ENCODE data around the gene GPC1. TPM values are rescaled to one million over a fixed set of nuclear protein-coding genes. Genes with fewer than 3 reads are reported as not detected.

GPC1 gene
- total and polyA plus RNA-seq, 2 experiments from 2014 or later: 9.0 to 46.2 TPM

DNA sequence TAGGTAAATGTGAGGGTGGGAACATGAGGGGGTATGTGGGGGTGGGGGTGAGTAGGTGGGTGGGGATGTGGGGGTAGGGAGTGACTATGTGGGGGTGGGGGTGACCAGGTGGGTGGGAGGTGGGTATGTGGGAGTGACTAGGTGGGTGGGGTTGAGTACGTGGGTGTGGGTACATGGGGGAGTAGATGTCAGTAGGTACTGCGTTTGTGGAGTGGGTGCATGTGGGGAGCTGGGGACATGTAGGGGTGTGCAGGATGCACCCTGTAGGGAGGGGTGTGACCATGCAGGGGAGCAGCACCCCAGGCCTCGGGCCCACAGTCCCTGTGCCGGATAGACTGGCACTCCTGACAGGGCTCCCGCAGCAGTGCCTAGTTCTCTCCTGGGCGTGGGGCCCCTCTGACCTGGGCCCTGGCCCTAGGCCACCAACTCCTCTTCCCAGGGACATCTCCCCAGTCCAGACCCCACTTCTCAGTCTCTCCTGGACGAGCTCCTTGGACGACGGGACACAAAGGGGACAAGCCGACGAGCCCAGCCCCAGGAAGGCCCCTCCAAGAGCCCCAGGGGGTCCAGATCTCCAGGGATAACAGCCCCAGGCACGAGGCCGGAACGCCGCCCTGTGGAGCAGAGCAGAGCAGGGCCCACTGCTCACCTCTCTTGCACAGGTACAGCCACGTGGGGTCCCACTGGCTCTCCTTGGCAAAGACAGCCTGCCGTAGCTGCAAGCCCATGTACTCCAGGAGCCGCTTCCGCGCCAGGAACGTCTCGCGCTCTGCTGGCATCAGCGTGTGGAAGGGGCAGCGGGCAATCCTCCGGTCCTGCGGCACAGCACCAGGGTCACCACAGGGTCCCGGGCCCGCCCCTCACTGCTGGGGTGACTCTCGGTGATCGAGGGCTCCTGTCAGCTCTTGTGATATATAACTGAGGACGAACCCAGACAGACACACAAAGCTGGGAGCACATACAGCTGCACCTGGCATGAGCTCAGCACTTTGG is 64.1 kb downstream of the GPC1 start:
- Mint-ChIP-seq H3K27ac (no peak overlapping the region), H3K9me3 (peaks cover 22% of the 10 kb centered on the region), H3K4me1 (no peaks in the 10 kb centered on the region), H3K36me3 (ENCODE audit: low read depth) (peaks cover 12% of the 10 kb centered on the region), H3K27me3 (ENCODE audit: insufficient read depth, low read depth, poor library complexity) (peaks cover 11% of the 10 kb centered on the region), H3K4me3 (no peak overlapping the region)
- DNase-seq (ENCODE audit: low spot score): no peak
- H3K4me1 ChIP-seq (ENCODE audit: insufficient read depth): no peaks in the 10 kb centered on the region
- H3K4me3 ChIP-seq: no peak overlapping the region
- no peak for TF ChIP-seq CREB1 (CRISPR knock-in tag; IDR thresholded peaks at IDR 0.05; ENCODE audit: low read depth)
- TF ChIP-seq EZH2phosphoT487 (IDR thresholded peaks at IDR 0.05; ENCODE audit: unreplicated experiment): no peak
- TF ChIP-seq, protein P1, sequence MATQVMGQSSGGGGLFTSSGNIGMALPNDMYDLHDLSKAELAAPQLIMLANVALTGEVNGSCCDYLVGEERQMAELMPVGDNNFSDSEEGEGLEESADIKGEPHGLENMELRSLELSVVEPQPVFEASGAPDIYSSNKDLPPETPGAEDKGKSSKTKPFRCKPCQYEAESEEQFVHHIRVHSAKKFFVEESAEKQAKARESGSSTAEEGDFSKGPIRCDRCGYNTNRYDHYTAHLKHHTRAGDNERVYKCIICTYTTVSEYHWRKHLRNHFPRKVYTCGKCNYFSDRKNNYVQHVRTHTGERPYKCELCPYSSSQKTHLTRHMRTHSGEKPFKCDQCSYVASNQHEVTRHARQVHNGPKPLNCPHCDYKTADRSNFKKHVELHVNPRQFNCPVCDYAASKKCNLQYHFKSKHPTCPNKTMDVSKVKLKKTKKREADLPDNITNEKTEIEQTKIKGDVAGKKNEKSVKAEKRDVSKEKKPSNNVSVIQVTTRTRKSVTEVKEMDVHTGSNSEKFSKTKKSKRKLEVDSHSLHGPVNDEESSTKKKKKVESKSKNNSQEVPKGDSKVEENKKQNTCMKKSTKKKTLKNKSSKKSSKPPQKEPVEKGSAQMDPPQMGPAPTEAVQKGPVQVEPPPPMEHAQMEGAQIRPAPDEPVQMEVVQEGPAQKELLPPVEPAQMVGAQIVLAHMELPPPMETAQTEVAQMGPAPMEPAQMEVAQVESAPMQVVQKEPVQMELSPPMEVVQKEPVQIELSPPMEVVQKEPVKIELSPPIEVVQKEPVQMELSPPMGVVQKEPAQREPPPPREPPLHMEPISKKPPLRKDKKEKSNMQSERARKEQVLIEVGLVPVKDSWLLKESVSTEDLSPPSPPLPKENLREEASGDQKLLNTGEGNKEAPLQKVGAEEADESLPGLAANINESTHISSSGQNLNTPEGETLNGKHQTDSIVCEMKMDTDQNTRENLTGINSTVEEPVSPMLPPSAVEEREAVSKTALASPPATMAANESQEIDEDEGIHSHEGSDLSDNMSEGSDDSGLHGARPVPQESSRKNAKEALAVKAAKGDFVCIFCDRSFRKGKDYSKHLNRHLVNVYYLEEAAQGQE (IDR thresholded peaks at IDR 0.05; ENCODE audit: unreplicated experiment): no peak
- TF ChIP-seq ZNF114 (CRISPR knock-in tag; IDR thresholded peaks at IDR 0.05): no peak
- H3K27me3 ChIP-seq (ENCODE audit: insufficient read depth): no peaks in the 10 kb centered on the region
- ATAC-seq: no peak
- H4K20me1 ChIP-seq (replicated peaks; ENCODE audit: insufficient read depth): no peaks in the 10 kb centered on the region
- H3K4me2 ChIP-seq: no peak overlapping the region
- no peak overlapping the region for H3K27ac ChIP-seq (ENCODE audit: low read depth)
- H3K36me3 ChIP-seq (ENCODE audit: insufficient read depth): no peaks in the 10 kb centered on the region
- no peaks in the 10 kb centered on the region for H3K79me2 ChIP-seq (replicated peaks; ENCODE audit: insufficient read depth)
- peaks cover 6% of the 10 kb centered on the region; the same call in 1 of the 2 replicates for H3K9me2 ChIP-seq (ENCODE audit: insufficient read depth)
- no peaks in the 10 kb centered on the region for H3F3A ChIP-seq (replicated peaks; ENCODE audit: low read depth)
- H2AFZ ChIP-seq: no peak overlapping the region

DNA sequence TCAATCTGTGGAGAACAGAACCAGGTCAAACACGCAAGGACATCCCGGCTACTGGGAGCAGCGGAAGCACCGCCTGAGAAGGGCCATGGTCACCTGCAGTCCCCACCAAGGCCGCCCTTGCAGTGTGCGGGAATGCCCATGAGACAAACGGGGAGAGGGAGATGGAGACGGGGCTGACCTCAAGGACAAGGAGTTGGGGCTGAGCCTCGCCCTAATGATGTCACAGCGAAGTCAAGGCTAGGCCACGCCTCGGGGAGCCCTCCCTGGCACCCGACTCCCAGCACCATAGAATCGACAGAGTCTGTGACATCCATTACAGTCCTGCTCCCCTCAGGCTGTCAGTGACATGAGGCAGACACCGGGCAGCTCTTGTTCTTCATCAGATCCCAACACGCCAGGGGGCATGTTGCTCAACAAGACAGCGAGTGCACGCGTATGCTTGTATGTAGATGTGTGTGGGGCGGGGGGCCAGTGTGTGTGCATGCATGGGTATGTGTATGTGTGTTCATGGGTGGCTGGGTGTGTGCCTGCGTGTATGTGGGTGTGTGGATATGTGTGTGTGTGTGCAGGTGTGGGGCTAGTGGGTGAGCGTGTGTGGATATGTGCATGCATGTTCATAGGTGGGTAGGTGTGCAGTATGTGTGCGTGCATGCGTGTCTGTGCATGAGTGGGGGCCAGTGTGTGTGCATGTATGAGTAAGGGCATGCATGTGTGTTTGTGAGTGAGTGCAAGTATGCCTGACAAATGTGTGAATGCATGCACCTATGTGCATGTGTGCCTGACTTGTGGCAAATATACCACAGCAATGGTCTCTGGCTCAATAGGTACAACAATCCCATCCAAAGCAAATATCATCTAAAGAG is 65.3 kb downstream of the GPC1 start:
- DNase-seq (ENCODE audit: low spot score) (no peak), ATAC-seq (no peak)
- H3K4me1 Mint-ChIP-seq: no peaks in the 10 kb centered on the region
- peaks cover 9% of the 10 kb centered on the region for H3K27me3 Mint-ChIP-seq (ENCODE audit: insufficient read depth, low read depth, poor library complexity)
- Histone ChIP-seq H3K27me3 (ENCODE audit: insufficient read depth) (no peaks in the 10 kb centered on the region), H3K4me1 (ENCODE audit: insufficient read depth) (no peaks in the 10 kb centered on the region), H3F3A (replicated peaks; ENCODE audit: low read depth) (no peaks in the 10 kb centered on the region), H4K20me1 (replicated peaks; ENCODE audit: insufficient read depth) (no peaks in the 10 kb centered on the region), H3K79me2 (replicated peaks; ENCODE audit: insufficient read depth) (no peaks in the 10 kb centered on the region), H3K9me2 (ENCODE audit: insufficient read depth) (peaks cover 6% of the 10 kb centered on the region; the same call in 1 of the 2 replicates), H3K4me3 (no peak overlapping the region), H3K36me3 (ENCODE audit: insufficient read depth) (no peaks in the 10 kb centered on the region), H3K4me2 (no peak overlapping the region), H2AFZ (no peak overlapping the region), H3K27ac (ENCODE audit: low read depth) (no peak overlapping the region)
- H3K27ac Mint-ChIP-seq: no peak overlapping the region
- H3K4me3 Mint-ChIP-seq: no peak overlapping the region
- H3K36me3 Mint-ChIP-seq (ENCODE audit: low read depth): peaks cover 5% of the 10 kb centered on the region
- H3K9me3 Mint-ChIP-seq: peaks cover 13% of the 10 kb centered on the region
- TF ChIP-seq EZH2phosphoT487 (IDR thresholded peaks at IDR 0.05; ENCODE audit: unreplicated experiment) (no peak), NANOG (IDR thresholded peaks at IDR 0.05; ENCODE audit: borderline replicate concordance) (no peak), CREB1 (CRISPR knock-in tag; IDR thresholded peaks at IDR 0.05; ENCODE audit: low read depth) (no peak), JUNB (IDR thresholded peaks at IDR 0.05; ENCODE audit: unreplicated experiment) (no peak), EZH2 (IDR thresholded peaks at IDR 0.05; ENCODE audit: low read depth, unreplicated experiment) (no peak), ZNF114 (CRISPR knock-in tag; IDR thresholded peaks at IDR 0.05) (no peak)
- TF ChIP-seq, protein P2, sequence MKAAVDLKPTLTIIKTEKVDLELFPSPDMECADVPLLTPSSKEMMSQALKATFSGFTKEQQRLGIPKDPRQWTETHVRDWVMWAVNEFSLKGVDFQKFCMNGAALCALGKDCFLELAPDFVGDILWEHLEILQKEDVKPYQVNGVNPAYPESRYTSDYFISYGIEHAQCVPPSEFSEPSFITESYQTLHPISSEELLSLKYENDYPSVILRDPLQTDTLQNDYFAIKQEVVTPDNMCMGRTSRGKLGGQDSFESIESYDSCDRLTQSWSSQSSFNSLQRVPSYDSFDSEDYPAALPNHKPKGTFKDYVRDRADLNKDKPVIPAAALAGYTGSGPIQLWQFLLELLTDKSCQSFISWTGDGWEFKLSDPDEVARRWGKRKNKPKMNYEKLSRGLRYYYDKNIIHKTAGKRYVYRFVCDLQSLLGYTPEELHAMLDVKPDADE (IDR thresholded peaks at IDR 0.05): no peak
- TF ChIP-seq, protein P1 (IDR thresholded peaks at IDR 0.05; ENCODE audit: unreplicated experiment): no peak
- TF ChIP-seq, protein P3, sequence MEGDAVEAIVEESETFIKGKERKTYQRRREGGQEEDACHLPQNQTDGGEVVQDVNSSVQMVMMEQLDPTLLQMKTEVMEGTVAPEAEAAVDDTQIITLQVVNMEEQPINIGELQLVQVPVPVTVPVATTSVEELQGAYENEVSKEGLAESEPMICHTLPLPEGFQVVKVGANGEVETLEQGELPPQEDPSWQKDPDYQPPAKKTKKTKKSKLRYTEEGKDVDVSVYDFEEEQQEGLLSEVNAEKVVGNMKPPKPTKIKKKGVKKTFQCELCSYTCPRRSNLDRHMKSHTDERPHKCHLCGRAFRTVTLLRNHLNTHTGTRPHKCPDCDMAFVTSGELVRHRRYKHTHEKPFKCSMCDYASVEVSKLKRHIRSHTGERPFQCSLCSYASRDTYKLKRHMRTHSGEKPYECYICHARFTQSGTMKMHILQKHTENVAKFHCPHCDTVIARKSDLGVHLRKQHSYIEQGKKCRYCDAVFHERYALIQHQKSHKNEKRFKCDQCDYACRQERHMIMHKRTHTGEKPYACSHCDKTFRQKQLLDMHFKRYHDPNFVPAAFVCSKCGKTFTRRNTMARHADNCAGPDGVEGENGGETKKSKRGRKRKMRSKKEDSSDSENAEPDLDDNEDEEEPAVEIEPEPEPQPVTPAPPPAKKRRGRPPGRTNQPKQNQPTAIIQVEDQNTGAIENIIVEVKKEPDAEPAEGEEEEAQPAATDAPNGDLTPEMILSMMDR (conservative IDR thresholded peaks at IDR 0.05; ENCODE audit: low read depth in 2 of 2): no peak
